Measurements from ENCODE around the gene HOXB8.

Gene HOXB8

GRCh38 chr17:48582750-48583069 lies 32.4 kb downstream of the HOXB8 start:
- DNase-seq, result no peak

- no peak for DNase-seq
These were observed 35.1 kb downstream of the HOXB8 start for GRCh38 chr17:48579760-48580554.

DNA sequence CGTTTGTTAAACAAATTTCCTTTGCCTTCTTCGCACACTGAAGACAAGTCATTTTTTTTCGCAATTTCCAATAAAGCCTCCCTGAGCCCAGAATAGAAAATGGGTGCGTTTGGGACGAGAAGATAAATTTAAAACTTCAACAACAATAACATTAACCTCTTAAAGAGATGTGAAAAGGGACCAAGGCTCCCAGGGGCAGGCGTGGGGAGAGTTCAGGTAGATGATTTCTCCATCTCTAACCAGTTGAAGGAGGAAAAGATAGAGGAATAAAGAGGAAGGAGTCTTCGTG lies 35.7 kb downstream of the HOXB8 start:
- DNase-seq, result no peak

DNA sequence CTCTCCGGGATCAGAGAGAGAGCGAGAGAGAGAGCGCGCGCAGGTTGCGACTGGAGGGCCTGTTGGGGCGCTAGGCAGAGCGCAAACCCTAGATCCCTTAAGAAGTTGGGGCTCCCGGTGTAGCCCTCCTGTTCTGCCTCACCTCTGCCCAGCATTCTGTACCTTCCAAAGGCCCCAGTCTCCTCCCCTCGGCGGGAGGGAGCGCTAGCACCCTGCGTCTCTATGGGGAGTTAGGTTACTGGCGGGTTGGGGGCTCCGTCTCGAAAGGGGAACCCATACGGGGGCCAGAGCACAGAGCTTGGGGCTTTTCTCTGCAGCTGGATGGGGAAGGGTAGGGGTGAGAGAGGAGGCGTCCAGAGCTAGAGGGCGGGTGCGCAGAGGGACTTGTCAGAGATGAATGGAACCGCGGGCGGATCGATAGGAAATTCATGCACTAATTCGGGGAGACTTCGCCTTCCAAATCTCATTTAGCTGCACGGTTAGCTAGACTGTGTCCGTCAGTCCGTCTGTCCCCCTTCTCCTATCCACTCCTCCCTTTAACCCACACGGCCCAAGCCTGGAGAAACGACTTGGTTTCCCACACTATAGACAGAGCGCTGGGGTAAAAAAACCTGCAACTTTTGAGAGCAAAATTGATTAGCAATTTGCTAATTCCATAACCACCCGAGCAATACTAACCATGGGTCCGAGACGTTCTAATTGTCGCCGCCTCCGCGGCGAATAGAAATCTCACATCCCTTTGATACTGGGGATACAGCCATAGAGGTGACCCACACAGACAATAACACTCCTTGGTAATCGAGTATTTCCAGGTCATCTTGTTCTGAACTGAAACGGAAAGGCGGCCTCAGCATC lies 36.2 kb downstream of the HOXB8 start:
- DNase-seq, result no peak

DNA sequence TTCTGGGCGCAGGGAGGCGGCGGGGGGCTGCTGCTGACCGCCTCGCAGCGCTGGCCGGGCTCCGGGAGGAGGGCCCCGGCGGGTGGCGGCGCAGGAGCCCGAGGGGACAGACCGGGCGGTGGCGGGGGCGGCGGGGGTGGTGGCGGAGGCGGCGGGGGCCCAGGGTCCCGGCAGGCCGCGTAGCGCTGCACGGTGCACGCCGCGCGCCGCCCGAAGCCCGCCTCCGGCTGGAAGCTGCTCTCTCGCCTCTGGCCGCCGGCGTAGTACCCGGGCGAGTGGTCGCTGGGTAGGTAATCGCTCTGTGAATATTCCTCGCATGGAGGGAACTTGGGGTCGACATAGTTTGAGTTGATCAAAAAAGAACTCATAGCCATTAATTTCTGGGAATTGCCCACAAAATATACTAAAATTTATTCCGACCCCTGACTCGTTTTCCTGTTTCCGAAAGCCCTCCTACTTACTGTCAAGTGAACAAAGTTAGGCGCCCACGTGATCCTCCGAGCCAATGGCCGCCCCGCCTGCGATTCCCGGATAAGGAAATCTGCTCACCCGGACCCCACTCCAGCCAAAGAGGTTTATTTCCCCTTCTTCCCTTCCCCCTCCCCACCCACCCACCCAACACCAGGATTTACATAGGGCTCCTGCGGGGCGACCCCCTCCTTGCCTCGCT lies 37.0 kb downstream of the HOXB8 start, which contains the start of gene HOXB4:
Gene HOXB4, minus strand, starts transcription at position 405 of the 670 bp plus-strand sequence. Its CDS starts 31 bp downstream, at position 374.
- DNase-seq, result peak; percentile 50 to 57

GRCh38 chr17:48577330-48577945 lies 37.7 kb downstream of the HOXB8 start:
- DNase-seq, result no peak

- no peak for DNase-seq
These were observed 38.4 kb downstream of the HOXB8 start for GRCh38 chr17:48576479-48577309.

DNA sequence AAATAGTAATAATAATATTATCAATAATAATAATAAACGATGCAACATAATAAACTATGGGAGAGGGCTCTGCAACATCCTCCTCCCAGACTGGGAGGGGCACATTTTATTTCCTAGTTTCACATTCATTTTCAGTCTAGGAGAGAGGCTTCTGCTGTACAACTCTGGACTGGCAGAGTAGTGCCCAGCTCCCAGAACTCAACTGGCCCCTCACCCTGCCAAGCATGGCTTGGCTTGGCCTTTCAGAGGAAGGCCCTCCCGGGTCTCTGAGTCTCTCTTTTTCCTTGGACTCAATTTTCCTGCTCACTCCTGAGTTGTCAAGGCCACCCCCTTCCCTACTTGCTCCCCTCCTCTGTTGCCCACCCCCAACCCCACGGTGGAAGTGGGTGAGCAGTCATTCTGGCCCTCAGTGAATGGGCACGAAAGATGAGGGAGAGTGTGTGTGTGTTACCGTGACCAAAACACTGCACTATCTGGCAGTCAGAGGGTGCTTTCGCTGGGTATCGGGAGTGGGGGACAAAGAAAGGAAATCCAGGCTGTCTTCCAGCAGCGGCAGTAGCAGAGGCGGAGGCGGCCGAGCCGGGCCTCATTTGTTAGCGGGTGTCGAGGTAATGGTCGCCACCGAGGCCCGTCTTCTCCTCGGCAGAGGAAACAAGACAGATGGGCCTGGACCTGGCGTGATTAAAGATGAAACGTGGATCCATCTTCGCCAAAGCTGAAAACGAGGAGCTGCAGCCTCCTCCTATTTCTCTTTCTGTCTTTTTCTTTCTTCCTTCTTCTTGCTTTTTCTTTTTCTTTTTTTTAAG lies 39.2 kb downstream of the HOXB8 start:
- no peak for DNase-seq

DNA sequence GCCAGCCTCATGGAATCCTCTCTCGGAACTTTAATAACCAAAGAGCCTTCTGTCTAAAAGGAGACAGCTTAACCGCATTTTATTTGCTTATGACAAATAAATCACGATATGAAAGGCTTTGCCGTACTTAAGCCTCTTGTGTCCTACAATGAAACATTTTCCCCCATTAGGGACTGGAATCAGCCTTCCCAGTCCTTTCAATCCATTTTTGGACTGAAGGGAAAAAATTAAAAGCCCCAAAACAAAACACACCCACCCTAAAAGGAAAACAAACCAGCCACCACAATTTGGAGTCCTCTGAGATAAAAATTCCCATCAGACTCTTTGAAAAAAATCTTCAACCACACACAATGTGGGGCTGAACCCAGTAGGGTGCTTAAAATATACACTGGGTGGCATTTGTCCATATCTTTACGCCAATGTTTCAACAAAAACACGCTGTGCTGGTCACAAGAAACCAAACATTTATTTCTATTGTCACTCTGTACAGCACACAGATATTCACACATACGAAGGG lies 40.0 kb downstream of the HOXB8 start:
- no peak for DNase-seq

- DNase-seq, result no peak
These were observed 40.5 kb downstream of the HOXB8 start for GRCh38 chr17:48574505-48575065.

DNA sequence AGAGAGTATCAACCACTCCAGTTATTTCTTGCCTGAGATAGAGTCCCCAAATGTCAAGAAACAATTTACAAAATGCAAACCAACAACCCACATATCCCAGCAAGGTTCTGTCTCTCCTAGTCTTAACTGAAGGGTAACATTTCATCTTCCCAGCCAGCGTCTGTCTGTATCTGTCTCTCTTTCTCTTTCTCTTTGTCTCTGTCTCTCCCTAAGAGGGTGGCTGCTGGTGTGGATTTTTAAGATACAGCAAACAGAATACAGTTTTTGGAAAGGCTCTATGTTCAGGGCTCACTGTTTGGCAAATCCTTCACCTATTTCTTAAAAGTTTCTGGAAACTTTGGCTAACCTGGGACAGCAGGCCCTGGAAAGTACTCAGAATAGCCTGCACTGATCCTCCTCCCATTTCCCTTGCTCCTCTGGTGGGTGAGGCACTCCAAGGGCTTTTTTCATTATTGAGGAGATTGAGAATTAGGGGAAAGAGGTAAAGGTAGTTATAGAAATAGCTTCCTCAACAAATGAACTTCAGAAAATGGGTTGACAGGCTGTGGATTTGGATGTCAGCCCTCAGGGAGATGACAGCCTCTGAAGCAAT lies 43.2 kb downstream of the HOXB8 start:
- no peak for DNase-seq

DNA sequence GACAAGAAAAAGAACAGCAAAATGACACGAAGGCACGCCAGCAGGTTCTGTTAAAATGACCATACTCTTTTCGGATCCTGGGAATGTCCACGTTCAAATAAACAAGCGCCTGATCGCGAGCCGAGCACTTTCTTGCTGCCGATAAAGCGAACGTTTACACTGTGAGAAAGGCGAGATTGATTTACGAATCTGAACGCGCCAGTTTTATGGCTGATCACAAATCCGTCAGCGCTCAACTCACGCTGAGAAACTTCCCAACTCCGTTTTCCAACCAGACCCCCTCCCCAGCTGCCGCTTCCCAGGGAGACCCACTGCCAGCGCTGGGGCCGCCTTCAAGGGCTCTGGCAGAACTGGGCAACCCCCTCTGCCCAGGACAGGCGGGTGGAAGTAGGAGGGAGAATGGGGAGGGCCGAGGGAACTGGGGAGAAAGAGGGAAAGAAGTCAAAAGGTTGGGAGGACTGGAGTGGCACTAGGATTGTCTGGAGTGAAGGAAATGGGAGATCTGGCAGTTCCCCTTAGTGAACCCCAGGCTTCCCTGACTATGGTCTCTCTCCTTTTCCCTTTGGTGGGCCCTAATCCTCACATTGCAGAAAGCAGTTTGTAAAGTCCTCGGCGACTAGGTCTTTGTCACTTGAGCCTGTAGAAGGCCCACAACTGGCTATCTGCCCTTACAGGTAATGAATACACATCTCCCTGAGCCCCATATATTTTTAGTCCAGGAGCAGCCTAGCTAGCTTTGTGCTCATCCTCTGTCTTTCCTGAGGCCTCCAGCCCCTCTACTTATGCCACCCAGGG lies 43.9 kb downstream of the HOXB8 start:
- no peak for DNase-seq

GRCh38 chr17:48570325-48571023 lies 44.6 kb downstream of the HOXB8 start:
- DNase-seq, result no peak

- DNase-seq, result no peak
These were observed 45.3 kb downstream of the HOXB8 start for GRCh38 chr17:48569674-48570324.

GRCh38 chr17:48569240-48569582 lies 45.9 kb downstream of the HOXB8 start:
- DNase-seq, result no peak

DNA sequence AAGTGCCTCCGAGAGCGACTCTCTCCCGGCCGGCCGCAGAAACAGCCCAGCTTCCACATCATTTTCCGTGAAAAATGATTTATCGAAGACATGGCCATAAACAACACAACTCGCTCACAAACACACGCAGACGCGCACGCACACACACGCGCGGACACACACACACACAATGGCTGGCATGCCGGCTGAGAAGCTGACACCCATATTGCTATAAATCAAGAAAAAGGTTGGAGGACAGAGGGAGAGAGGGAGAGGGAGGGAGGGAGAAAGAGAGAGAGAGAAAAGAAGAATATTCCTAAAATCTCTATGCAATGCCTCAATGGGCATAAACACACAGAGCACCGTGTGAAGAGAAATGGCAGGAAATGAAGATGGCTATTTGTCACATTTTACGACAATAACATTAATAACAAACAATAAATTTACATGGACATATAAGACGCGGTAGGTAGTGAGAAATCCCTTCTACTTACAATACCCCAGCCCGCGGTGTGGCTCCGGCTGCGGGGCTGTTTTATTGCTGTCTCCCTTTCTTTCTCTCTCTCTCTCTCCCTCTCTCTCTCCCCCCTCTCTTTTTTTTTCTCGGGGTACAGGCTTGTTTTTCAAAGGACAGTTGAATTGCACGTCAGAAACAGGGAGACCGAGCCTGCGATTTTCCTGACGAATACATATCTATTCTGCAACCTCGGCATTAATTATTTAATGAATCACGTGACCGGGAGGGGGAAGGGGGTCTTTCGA lies 46.4 kb downstream of the HOXB8 start:
- DNase-seq, result no peak

DNA sequence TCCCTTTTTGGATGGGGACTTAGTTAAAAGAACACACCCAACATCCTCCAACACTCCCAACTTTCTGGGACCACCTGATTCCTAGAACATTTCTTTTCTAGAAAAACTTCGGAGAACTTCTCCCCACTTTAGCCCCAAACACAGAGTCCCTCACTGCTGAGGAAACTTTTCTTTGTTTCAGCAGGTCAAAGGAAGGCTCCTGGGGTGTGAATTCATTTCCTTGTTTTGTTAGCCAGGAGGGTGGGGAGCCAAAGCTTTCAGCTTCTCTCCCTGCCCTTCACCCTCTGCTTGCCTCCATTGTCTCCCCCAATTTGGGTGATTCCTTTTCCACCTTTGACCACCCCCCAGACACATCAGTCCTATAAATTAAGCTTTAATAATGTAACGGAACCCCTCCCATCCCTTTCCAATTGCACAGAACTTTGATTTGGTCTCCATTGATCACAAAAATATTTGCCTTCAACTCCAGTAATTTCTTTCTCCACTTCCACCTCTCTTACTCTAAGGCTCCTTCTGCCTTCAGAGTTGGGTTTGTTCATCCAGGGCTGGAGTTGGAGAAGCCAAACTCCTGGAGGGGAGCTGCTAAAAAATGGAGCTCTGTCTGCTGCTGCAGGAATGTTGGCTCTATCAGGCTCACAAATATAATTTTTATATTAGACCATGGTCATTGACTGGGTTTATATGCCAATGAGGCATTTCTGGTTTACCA lies 47.3 kb downstream of the HOXB8 start:
- DNase-seq, result no peak
